ENCODE results near the gene SDCCAG8.

The SDCCAG8 gene

DNA sequence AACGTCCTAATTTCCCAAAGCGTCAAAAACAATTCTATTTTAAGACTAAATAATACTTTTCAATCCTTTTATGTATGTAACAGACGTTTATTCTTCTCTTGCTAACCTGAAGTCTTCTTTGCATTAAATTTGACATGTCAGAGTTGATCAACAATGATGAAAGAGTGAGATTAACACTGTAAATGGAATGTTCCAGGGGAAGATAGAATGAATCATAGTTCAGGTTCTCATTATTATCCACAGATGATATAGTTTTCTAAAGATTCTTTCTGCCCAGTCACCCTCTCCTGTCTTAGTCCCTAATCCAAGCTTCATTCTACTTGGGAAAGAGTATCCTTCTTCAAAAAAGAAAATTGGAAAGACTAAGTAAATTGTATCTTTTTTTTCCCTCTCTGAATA, 38.9 kb downstream of the SDCCAG8 start:
- Histone ChIP-seq H4K20me1 (ENCODE audit: insufficient read depth) (no peaks in the 10 kb centered on the region), H3K27me3 (ENCODE audit: insufficient read depth, low read depth) (no peaks in the 10 kb centered on the region), H3K4me2 (no peak overlapping the region), H2AFZ (ENCODE audit: low read depth) (no peak overlapping the region), H3K27ac (no peak overlapping the region), H3K79me2 (ENCODE audit: insufficient read depth, low read depth) (no peaks in the 10 kb centered on the region), H3K4me1 (ENCODE audit: low read depth, poor library complexity, severe bottlenecking) (no peaks in the 10 kb centered on the region), H3K36me3 (ENCODE audit: insufficient read depth) (no peaks in the 10 kb centered on the region), H3K9ac (no peak overlapping the region), H3K4me3 (IDR thresholded peaks at IDR 0.05; ENCODE audit: insufficient read depth, low read depth, low read length) (no peak overlapping the region)
- TF ChIP-seq CTCF (conservative IDR thresholded peaks at IDR 0.05; ENCODE audit: low read depth, low read length) = no peak

DNA sequence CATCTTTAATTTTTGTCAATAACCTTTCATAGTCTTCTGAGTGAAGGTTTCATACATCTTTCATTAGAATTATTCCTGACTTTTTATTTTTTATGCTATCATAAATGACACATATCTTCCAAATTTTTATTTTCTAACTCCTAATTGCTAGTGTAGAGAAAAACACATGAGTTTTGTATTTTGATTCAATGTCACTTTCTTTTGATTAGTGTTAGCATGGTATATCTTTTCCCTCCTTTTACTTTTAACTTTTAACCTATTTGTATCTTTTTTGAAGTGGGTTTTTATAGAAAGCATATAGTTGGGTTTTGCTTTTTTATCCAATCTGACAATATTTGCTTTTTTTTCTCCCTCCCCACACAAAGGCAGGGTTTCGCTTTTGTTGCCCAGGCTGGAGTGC, 43.2 kb downstream of the SDCCAG8 start:
- Histone ChIP-seq H3K9ac (no peak overlapping the region), H3K79me2 (ENCODE audit: insufficient read depth, low read depth) (no peaks in the 10 kb centered on the region), H2AFZ (ENCODE audit: low read depth) (no peak overlapping the region), H3K36me3 (ENCODE audit: insufficient read depth) (no peaks in the 10 kb centered on the region), H3K27me3 (ENCODE audit: insufficient read depth, low read depth) (no peaks in the 10 kb centered on the region), H4K20me1 (ENCODE audit: insufficient read depth) (no peaks in the 10 kb centered on the region), H3K27ac (no peak overlapping the region), H3K4me1 (ENCODE audit: low read depth, poor library complexity, severe bottlenecking) (no peaks in the 10 kb centered on the region), H3K4me3 (IDR thresholded peaks at IDR 0.05; ENCODE audit: insufficient read depth, low read depth, low read length) (no peak overlapping the region), H3K4me2 (no peak overlapping the region)
- no peak for TF ChIP-seq CTCF (conservative IDR thresholded peaks at IDR 0.05; ENCODE audit: low read depth, low read length)

GRCh38 chr1:243301059-243301458, 45.2 kb downstream of the SDCCAG8 start:
- no peak for TF ChIP-seq CTCF (conservative IDR thresholded peaks at IDR 0.05; ENCODE audit: low read depth, low read length)

GRCh38 chr1:243311809-243312208, 56.0 kb downstream of the SDCCAG8 start:
- Histone ChIP-seq H3K79me2 (ENCODE audit: insufficient read depth, low read depth) (no peaks in the 10 kb centered on the region), H4K20me1 (ENCODE audit: insufficient read depth) (no peaks in the 10 kb centered on the region), H2AFZ (ENCODE audit: low read depth) (no peak overlapping the region), H3K4me2 (no peak overlapping the region), H3K4me1 (ENCODE audit: low read depth, poor library complexity, severe bottlenecking) (peaks cover 41% of the 10 kb centered on the region), H3K4me3 (IDR thresholded peaks at IDR 0.05; ENCODE audit: insufficient read depth, low read depth, low read length) (no peak overlapping the region), H3K36me3 (ENCODE audit: insufficient read depth) (no peaks in the 10 kb centered on the region), H3K9ac (no peak overlapping the region), H3K27ac (no peak overlapping the region), H3K27me3 (ENCODE audit: insufficient read depth, low read depth) (no peaks in the 10 kb centered on the region)
- no peak for TF ChIP-seq CTCF (conservative IDR thresholded peaks at IDR 0.05; ENCODE audit: low read depth, low read length)

More at GRCh38 chr1:243301059-243301458, 45.2 kb downstream of the SDCCAG8 start:
- Histone ChIP-seq H3K27me3 (ENCODE audit: insufficient read depth, low read depth) (no peaks in the 10 kb centered on the region), H3K4me3 (IDR thresholded peaks at IDR 0.05; ENCODE audit: insufficient read depth, low read depth, low read length) (no peak overlapping the region), H4K20me1 (ENCODE audit: insufficient read depth) (no peaks in the 10 kb centered on the region), H3K79me2 (ENCODE audit: insufficient read depth, low read depth) (no peaks in the 10 kb centered on the region), H3K4me2 (no peak overlapping the region), H3K36me3 (ENCODE audit: insufficient read depth) (no peaks in the 10 kb centered on the region), H3K9ac (no peak overlapping the region), H2AFZ (ENCODE audit: low read depth) (no peak overlapping the region), H3K27ac (no peak overlapping the region), H3K4me1 (ENCODE audit: low read depth, poor library complexity, severe bottlenecking) (no peaks in the 10 kb centered on the region)

Data from KMS-11 (cell line).